HCT116 (cell line): ENCODE results near the gene SNORC.
A peak's percentile ranks its signal among the peaks of the same experiment; 100 is the strongest.

ENCODE experiments used
- CEBPB ChIP-seq: IDR thresholded peaks from 2 replicates; pipeline ENCODE4 v1.6.1; 2012; ENCODE audit warnings: low read depth
- EGR1 ChIP-seq: IDR thresholded peaks from 2 replicates; pipeline ENCODE4 v1.6.1; 2012; ENCODE audit warnings: low read depth
- ELF1 ChIP-seq: IDR thresholded peaks from 2 replicates; pipeline ENCODE4 v1.6.1; 2012; ENCODE audit warnings: low read depth, borderline replicate concordance
- EZH2 ChIP-seq: fragments of 200-600 bp; sonication (generic); IDR thresholded peaks from 2 replicates; pipeline ENCODE4 v1.6.1; 2017; ENCODE audit warnings: antibody characterized with exemption, mixed run types
- EZH2phosphoT487 ChIP-seq: fragments of 200-600 bp; IDR thresholded peaks from 2 replicates; pipeline ENCODE4 v1.6.1; 2018; ENCODE audit warnings: antibody characterized with exemption, borderline replicate concordance
- FOSL1 ChIP-seq: IDR thresholded peaks from 2 replicates; pipeline ENCODE4 v1.6.1; 2012; ENCODE audit warnings: low read depth
- JUND ChIP-seq: IDR thresholded peaks from 2 replicates; pipeline ENCODE4 v1.6.1; 2012
- POLR2A ChIP-seq: IDR thresholded peaks from 2 replicates; pipeline ENCODE4 v1.7.0; 2011; ENCODE audit warnings: borderline replicate concordance; ENCODE audit not compliant: insufficient read depth, insufficient read length; ENCODE audit errors: extremely low read depth
- POLR2AphosphoS5 ChIP-seq: IDR thresholded peaks from 2 replicates; pipeline ENCODE4 v1.6.1; 2011; ENCODE audit warnings: mild to moderate bottlenecking, low read depth, low read length, moderate library complexity
- SIN3A ChIP-seq: IDR thresholded peaks from 2 replicates; pipeline ENCODE4 v1.6.1; 2012; ENCODE audit warnings: low read depth
- SRF ChIP-seq: IDR thresholded peaks from 2 replicates; pipeline ENCODE4 v1.6.1; 2012; ENCODE audit warnings: low read depth
- ZNF274 ChIP-seq: fragments of 200-500 bp; sonication (Bioruptor generic); IDR thresholded peaks from 2 replicates; pipeline ENCODE4 v1.6.1; 2014; ENCODE audit warnings: mild to moderate bottlenecking, low read depth, low read length, inconsistent platforms
- TF ChIP-seq, protein P1 (sequence below), 3 experiments: fragments of 200-600 bp in 1 of 3; sonication (generic) in 1 of 3; IDR thresholded peaks in 2 of 3; conservative IDR thresholded peaks in 1 of 3; 2 replicates each; pipeline ENCODE4 v1.5.1; 2012 to 2017; ENCODE audit warnings: low read depth in 2 of 3, low read length in 2 of 3, antibody characterized with exemption in 1 of 3, borderline replicate concordance in 1 of 3, control low read depth in 1 of 3, mild to moderate bottlenecking in 1 of 3, mixed read lengths in 1 of 3, mixed run types in 1 of 3, moderate library complexity in 1 of 3; ENCODE audit not compliant: insufficient read depth in 1 of 3
- TF ChIP-seq, protein P2 (sequence below): IDR thresholded peaks from 2 replicates; pipeline ENCODE4 v1.6.1; 2012

GRCh38 chr2:232838406-232838874, 31.6 kb upstream of the SNORC start:
- TF ChIP-seq POLR2A (no peak), FOSL1 (peak; percentile 70), EZH2phosphoT487 (no peak), SIN3A (no peak), POLR2AphosphoS5 (no peak), SRF (no peak), EZH2 (no peak), CEBPB (no peak), ZNF274 (no peak), ELF1 (no peak), EGR1 (no peak), JUND (peak; percentile 59; the same call in 1 of the 2 replicates)
- TF ChIP-seq, protein P1, sequence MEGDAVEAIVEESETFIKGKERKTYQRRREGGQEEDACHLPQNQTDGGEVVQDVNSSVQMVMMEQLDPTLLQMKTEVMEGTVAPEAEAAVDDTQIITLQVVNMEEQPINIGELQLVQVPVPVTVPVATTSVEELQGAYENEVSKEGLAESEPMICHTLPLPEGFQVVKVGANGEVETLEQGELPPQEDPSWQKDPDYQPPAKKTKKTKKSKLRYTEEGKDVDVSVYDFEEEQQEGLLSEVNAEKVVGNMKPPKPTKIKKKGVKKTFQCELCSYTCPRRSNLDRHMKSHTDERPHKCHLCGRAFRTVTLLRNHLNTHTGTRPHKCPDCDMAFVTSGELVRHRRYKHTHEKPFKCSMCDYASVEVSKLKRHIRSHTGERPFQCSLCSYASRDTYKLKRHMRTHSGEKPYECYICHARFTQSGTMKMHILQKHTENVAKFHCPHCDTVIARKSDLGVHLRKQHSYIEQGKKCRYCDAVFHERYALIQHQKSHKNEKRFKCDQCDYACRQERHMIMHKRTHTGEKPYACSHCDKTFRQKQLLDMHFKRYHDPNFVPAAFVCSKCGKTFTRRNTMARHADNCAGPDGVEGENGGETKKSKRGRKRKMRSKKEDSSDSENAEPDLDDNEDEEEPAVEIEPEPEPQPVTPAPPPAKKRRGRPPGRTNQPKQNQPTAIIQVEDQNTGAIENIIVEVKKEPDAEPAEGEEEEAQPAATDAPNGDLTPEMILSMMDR (IDR thresholded peaks at IDR 0.05 in 2 of 3, conservative IDR thresholded peaks at IDR 0.05 in 1 of 3; ENCODE audit: borderline replicate concordance in 1 of 3, insufficient read depth in 1 of 3, low read depth in 2 of 3, low read length in 2 of 3): no peak
- TF ChIP-seq, protein P2, sequence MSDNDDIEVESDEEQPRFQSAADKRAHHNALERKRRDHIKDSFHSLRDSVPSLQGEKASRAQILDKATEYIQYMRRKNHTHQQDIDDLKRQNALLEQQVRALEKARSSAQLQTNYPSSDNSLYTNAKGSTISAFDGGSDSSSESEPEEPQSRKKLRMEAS: no peak
